ENCODE results near the gene MCTP1.

The MCTP1 gene

DNA sequence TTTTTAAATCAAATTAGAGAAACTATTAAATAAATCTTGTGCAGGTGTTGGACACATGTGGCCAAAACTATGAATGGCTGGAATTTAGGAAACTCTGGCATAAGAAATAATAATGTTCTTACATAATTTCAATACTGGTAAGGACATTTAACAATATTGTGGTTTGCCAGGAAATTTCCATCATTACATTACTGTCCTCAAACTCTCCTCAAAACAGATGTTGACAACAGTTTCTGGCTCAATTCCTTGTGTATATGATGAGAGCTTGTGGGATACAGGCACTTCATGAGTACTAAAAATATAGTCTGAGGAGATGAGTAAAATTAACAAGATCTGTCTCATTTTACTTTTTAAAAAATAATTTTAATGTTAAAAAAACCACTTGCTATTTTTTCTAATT lies 27.9 kb downstream of the MCTP1 start:
- POLR2A ChIA-PET (ENCODE audit: low non-redundant PET), result no interaction called here
- CTCF ChIA-PET, result no interaction called here
- TF ChIP-seq, protein P1, sequence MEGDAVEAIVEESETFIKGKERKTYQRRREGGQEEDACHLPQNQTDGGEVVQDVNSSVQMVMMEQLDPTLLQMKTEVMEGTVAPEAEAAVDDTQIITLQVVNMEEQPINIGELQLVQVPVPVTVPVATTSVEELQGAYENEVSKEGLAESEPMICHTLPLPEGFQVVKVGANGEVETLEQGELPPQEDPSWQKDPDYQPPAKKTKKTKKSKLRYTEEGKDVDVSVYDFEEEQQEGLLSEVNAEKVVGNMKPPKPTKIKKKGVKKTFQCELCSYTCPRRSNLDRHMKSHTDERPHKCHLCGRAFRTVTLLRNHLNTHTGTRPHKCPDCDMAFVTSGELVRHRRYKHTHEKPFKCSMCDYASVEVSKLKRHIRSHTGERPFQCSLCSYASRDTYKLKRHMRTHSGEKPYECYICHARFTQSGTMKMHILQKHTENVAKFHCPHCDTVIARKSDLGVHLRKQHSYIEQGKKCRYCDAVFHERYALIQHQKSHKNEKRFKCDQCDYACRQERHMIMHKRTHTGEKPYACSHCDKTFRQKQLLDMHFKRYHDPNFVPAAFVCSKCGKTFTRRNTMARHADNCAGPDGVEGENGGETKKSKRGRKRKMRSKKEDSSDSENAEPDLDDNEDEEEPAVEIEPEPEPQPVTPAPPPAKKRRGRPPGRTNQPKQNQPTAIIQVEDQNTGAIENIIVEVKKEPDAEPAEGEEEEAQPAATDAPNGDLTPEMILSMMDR (conservative IDR thresholded peaks at IDR 0.05; ENCODE audit: low read depth), result no peak
- DNase-seq (ENCODE audit: low spot score), result no peak
- H3K27ac ChIP-seq, result no peak overlapping the region

DNA sequence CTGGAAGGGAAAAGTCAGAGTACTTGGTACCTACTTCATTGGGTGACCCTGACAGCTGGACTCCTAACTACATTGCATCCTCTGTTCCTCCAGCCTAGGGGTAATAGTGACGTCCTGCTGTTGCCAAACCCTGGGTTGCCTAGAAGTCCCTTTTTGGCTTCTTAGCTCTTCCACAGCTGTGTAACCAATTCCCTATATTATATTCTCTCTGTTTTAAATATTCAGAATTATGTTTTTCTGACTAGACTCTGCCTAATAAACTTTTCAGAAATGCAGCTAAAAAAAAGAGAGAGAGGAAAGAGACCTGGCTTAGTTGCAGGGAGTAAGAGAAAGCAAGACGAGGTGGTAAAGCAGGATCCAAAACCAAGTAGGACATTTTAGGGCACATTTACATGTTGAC lies 28.4 kb downstream of the MCTP1 start:
- no peak overlapping the region for H3K27ac ChIP-seq
- CTCF ChIA-PET, result interaction anchor here (1.2 kb wide), 1 partner anchor 288 kb away, joined by 4 read pairs; no protein-coding TSS in a partner anchor
- DNase-seq (ENCODE audit: low spot score), result no peak
- TF ChIP-seq, protein P1 (conservative IDR thresholded peaks at IDR 0.05; ENCODE audit: low read depth), result no peak
- POLR2A ChIA-PET (ENCODE audit: low non-redundant PET), result no interaction called here

DNA sequence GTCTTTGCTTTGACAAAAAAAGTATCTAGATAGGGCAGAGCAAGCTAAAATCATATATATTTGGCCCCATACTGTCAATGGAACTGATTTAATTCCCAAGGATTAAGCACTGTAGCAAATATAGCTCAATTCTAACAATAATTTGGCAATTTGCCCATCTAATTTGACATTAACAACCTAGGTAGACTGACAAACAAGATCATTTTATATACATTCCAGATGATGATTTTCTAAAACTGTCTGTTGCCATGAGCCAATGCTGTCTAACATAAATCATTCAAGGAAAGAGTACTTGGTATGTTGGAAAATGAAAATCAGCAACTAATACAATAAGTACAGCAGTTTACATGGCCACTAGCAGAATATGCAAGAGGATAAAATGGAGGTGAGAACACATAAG lies 32.1 kb downstream of the MCTP1 start:
- DNase-seq (ENCODE audit: low spot score), result no peak
- TF ChIP-seq, protein P1 (conservative IDR thresholded peaks at IDR 0.05; ENCODE audit: low read depth), result no peak
- POLR2A ChIA-PET (ENCODE audit: low non-redundant PET), result no interaction called here
- CTCF ChIA-PET, result no interaction called here
- no peak overlapping the region for H3K27ac ChIP-seq

DNA sequence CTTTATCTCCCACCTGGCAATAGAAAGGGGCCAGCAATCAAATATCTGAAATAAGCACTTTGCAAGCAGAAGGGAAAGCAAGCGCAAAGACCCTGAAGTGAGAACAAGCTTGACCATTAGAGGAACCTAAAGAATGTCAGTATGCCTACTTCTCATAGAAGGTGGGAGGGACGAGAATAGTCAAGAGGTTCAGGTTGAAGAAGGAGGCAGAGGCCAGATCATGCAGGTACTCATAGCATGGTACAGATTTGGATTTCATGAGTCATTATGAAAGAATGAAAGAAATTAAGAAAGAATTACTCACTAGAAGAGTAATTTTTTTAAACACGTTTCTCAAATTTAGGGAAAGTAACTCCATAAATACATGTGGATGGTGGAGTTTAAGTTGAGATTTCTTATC lies 33.7 kb downstream of the MCTP1 start:
- DNase-seq (ENCODE audit: low spot score), result no peak
- ChIA-PET CTCF (interaction anchor here (0.5 kb wide), 1 partner anchor 343 kb away, joined by 3 read pairs; no protein-coding TSS in a partner anchor), POLR2A (ENCODE audit: low non-redundant PET) (no interaction called here)
- no peak overlapping the region for H3K27ac ChIP-seq
- TF ChIP-seq, protein P1 (conservative IDR thresholded peaks at IDR 0.05; ENCODE audit: low read depth), result no peak

DNA sequence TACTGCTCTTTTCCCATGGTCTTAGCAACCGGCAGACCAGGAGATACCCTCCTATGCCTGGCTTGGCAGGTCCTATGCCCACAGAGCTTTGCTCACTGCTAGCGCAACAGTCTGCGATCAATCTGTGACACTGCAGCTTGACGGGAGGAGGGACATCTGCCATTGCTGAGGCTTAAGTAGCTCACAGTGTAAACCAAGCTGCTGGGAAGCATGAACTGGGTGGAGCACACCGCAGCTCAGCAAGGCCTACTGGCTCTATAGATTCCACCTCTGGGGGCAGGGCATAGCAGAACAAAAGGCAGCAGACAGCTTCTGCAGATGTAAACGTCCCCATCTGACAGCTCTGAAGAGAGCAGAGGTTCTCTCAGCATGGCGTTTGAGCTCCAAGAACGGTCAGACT lies 40.4 kb downstream of the MCTP1 start:
- TF ChIP-seq, protein P1 (conservative IDR thresholded peaks at IDR 0.05; ENCODE audit: low read depth), result no peak
- H3K27ac ChIP-seq, result no peak overlapping the region
- ChIA-PET POLR2A (ENCODE audit: low non-redundant PET) (no interaction called here), CTCF (no interaction called here)
- no peak for DNase-seq (ENCODE audit: low spot score)

DNA sequence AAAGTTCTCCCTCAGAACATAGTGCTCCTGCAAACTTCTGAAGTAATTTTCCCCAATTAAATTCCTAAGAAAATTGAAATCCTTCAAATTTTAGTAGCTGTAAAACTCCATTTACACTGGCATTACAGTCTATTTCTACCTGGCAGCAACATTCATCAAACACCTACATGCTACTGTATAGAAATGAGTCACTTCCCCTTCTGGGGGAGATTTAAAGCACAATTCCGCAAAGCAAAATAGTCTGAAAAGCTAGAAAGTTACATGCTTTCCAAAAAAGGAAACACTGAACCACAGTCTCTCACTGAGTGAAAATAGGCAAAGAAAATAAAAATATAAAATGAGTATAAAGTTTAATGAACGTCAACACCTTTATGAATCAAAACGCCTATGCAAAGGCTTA lies 43.3 kb downstream of the MCTP1 start:
- H3K27ac ChIP-seq, result no peak overlapping the region
- no peak for DNase-seq (ENCODE audit: low spot score)
- ChIA-PET POLR2A (ENCODE audit: low non-redundant PET) (no interaction called here), CTCF (no interaction called here)
- TF ChIP-seq, protein P1 (conservative IDR thresholded peaks at IDR 0.05; ENCODE audit: low read depth), result no peak

DNA sequence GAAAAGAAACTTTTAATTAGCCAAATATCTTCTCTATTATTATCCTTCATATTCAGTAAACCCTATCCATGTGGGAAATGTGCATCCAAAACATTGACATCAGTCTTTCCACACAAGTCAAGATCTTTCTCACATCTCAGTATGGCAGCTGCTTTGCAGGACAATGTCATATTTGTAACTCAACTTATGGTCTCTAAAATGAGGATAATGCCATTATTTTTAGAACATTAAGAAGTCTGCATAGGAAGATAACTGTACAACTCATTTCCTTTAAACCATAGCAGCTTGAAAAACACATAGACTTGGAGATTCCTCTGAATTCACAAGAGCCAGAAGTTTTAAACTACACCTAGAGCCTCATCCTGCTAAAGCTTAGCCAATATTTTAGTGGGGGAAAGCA lies 43.7 kb downstream of the MCTP1 start:
- POLR2A ChIA-PET (ENCODE audit: low non-redundant PET), result no interaction called here
- CTCF ChIA-PET, result no interaction called here
- DNase-seq (ENCODE audit: low spot score), result no peak
- TF ChIP-seq, protein P1 (conservative IDR thresholded peaks at IDR 0.05; ENCODE audit: low read depth), result no peak
- H3K27ac ChIP-seq, result no peak overlapping the region

All from RWPE1 (cell line).